Germinal center (tissue), 1 donor: ENCODE results near the gene GRIK3.
"Not testable (repeated sequence)": the region's sequence is repeated elsewhere in the genome, so short reads cannot be mapped to it uniquely, and the experiment has no call there.

Source experiments
- DNase-seq: peaks from one replicate; pipeline ENCODE4 v3.0.0; 2012; ENCODE audit warnings: mixed read lengths, low spot score

The GRIK3 gene

GRCh38 chr1:36909359-36909758, 125.0 kb downstream of the GRIK3 start:
- not testable (repeated sequence) for DNase-seq

DNA sequence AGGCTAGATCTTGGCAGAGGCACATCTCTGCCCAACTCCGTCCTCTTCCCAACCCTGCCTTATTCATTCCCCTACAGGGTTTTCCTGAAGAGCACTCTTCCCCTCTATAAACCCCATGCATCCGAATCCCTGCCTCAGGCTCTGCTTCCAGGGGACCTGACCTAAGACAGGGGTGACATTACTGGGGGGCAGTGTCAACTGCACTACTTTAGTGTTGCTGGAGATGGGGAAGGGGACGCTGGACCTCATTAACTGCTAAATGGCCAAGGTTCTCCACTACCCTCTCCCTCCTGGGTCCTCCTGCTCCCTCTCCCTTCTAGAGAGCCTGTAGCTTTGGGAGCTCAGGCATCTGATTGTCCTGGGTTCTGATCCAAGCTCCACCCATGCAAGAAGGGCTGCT, 126.2 kb downstream of the GRIK3 start:
- no peak for DNase-seq

DNA sequence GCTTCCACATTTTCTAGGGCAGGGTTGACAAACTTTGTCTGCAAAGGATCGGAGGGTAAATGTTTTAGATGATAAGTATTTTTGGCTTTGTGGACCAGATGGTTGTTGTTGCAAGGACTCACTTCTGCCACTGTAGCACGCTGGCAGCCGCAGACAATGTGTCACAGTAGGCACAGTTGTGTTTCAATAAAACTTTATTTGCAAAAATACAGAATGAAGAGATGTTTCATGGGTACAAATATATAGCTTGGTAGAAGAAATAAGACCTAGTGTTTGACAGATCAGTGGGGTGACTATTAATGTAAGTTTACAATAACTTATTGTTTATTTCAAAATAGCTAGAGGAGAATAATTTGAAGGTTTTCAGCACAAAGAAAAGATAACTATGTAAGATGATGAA, 127.8 kb downstream of the GRIK3 start:
- no peak for DNase-seq

GRCh38 chr1:36905941-36906340, 128.4 kb downstream of the GRIK3 start:
- no peak for DNase-seq

- no peak for DNase-seq
Measured at GRCh38 chr1:36900128-36900527, 134.2 kb downstream of the GRIK3 start.

GRCh38 chr1:36897813-36898212, 136.5 kb downstream of the GRIK3 start:
- not testable (repeated sequence) for DNase-seq

GRCh38 chr1:36894824-36895223, 139.5 kb downstream of the GRIK3 start:
- DNase-seq, result no peak

DNA sequence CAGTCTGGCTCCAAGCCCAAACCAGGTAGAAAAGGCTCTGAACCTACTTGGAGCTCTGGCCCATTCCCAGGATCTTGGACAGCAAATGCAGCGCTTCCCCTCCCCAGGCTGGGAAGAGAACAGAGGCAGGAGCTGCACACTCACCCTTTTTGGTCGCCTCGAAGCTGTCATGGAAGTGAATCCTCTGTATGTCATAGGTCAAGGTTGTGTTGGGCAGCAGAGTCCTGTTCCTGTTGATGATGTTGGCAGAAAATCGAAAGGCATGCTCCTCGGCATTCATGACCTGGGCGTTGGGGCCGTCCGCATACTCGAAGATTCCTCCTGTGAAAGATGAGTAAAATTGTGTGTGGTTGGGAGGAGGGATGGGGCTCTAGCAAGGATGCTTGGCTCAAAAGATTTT, 143.5 kb downstream of the GRIK3 start:
- DNase-seq, result no peak

DNA sequence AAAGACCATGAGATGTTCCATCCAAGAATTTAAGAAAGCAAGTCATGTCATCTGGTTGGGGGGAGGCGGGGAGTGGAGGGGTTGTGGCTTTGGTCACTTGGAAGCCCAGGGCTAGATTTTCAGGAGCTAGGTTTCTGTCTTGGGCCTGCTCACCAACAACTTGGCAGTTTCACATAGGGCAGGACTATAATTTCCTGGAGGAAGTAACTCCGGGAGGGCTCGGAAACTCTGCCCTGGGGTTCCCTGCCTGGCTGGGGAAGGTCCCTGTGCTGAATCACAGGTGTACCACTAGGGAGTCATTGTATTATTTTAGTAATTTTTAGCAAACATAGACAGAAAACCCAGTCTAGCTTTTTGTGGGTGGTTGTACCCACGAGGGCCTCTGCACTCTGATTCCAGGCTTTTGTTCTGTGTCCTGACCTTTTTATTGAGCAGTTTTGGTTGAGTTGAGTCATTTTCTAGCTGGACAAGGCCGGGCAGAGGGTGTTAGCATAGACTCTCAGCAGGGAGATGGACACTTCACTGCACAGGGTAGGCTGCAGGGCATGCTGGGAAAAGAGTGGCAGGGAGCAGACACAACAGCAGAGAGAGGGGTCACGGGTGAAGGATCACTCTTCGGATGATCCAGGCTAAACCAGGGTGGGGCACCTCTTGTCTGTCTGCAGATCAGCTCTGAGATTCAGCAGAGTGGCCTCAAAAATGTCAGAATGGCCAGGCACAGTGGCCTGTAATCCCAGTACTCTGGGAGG, 144.7 kb downstream of the GRIK3 start:
- no peak for DNase-seq

DNA sequence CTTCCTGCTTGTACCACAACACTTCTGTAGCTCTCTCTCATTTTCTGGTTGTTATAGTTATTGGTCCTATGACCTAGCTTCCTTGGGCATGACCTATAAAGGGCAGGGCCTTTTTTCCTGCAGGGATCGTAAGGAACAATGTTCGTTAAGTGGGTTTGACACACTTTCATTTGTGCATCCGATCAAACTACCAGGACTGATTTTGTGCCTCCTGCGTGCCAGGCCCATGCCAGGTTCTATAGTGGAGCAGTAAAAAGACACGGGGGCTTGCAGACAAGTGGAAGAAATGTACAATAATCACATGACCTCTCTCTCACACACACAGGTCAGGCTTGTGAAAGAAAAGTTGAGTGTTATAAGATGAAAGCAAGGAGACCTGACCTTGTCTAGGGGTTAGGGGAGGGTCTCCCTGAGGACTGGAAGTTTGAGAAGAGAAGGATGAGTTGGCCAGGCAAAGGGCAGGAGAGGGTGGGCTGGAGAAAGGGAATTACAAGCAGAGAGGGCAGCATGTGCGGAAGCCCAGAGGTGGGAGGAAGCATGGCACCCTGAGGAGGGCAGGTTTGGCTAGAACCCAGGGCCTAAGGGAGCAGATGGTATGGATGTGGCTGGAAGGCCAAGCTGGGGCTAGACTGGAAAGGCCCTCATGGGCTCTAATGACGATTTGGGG, 145.4 kb downstream of the GRIK3 start:
- no peak for DNase-seq

GRCh38 chr1:36885540-36886357, 148.6 kb downstream of the GRIK3 start:
- DNase-seq, result no peak

DNA sequence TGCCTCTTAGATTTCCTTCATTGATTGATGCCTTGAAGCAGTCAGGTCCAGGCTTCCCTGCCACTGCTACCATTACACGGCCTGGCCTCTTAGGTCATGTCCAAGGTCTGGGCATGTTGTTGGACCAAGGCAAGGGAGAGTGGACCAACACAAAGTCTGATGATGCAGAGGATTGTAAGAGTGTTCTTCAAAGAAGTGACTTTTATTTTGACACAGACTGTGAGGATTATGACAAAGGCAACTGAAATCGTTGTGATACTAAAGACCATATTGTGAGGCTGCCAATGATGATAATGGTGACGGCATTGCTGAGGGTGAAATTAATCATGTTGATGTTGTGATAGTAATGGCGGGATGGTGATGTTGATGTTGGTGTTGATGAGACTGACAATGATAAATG, 149.5 kb downstream of the GRIK3 start:
- DNase-seq, result no peak

DNA sequence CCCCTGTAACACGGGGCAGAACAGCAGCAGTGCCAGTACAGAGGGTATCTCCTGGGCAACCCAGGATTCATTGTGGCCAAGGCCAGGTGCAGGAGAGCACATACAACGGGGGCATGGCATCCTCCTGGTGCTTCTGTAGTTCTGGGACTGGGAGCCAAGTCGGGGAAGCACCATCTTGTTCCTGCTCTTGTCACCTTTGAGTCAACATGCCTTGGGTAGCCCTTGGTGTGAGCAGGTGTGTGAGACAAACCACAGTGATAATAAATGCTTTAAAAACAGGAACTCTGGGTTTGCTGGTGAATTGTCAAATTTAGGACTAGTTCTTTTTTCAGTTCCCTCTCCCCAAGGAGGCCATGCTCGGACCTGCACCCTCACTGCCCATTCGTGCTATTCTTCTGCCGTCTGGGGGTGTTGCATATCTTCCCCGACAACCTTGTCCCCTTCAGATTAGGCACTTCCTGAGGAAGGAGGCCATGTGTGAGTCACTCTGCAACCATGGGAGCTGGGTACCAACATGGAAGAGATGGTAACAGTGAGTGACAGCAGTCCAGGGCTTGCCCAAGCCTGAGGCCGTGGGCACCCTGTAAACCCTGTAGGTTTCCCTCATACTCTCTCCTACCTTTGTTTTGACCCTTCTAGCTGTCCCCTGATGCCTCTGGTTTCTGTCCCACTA, 150.2 kb downstream of the GRIK3 start:
- DNase-seq, result no peak

GRCh38 chr1:36883315-36883949, 150.9 kb downstream of the GRIK3 start:
- DNase-seq, result no peak

- DNase-seq, result no peak
Measured at GRCh38 chr1:36882536-36883285, 151.6 kb downstream of the GRIK3 start.

- no peak for DNase-seq
Measured at GRCh38 chr1:36881541-36881940, 152.8 kb downstream of the GRIK3 start.

- DNase-seq, result peak; percentile 0
Measured at GRCh38 chr1:36881068-36881405, 153.3 kb downstream of the GRIK3 start.

- DNase-seq, result no peak
Measured at GRCh38 chr1:36880155-36881067, 153.9 kb downstream of the GRIK3 start.

DNA sequence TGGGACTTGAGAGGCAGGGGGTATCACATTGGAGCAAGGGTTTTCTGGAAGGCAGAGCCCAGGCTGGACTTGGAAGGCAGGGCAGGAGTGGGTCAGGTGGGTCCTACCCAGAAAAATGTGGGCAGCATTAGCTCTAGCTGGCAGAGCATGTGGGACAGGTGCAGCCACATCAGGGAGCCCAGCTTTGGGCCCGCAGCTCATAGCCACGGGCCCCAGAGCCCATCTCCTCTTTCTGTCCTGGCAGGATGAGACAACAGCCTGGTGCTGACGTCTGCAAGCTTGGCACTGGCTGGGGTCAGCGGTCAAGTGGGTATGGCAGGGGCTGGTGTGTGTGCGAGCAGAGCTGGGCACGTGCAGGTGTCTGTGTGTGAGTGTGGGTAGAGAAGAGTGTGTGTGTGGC, 154.7 kb downstream of the GRIK3 start:
- DNase-seq, result no peak

DNA sequence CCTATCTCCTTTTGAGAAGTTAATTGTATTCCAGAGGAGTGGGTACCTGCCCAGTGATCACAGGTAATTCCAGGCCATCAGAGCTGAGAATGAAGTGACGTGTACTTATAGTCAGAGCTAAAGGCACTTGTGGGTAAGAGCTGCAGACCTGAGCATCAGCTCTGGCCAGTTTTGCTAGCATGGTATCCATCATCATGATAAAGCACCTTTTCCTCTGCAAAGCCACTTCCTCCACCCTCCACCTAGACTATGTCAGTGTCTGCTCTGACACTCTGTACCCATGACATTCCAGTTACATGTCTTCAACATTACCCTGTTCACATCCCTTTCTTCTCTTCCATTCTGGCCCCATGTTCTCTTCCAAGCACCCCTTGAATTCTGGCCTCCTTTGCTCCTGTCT, 157.3 kb downstream of the GRIK3 start:
- no peak for DNase-seq
